ENCODE results near the gene USP47. TPM values are rescaled to one million over a fixed set of nuclear protein-coding genes. Genes with fewer than 3 reads are reported as not detected.
A peak's percentile ranks its signal among the peaks of the same experiment; 100 is the strongest.

USP47 gene
- total RNA-seq, 4 donors from 2014 or later: 30.5 to 74.2 (median 43.6) TPM

- no peaks in the 10 kb centered on the region for H3K27me3 ChIP-seq
- DNase-seq: no peak
- no peaks in the 10 kb centered on the region for H3K36me3 ChIP-seq
- 82 to 89% methylated on average over 4 to 6 of the region's 6 CpGs for WGBS, 2 donors
- no peak overlapping the region for H3K4me3 ChIP-seq
- TF ChIP-seq POLR2A (IDR thresholded peaks at IDR 0.05): no peak
- no peak for TF ChIP-seq CTCF (IDR thresholded peaks at IDR 0.05)
- H3K9me3 ChIP-seq: no peaks in the 10 kb centered on the region
- peaks cover 2 to 46% (median 26%) of the 10 kb centered on the region in 3 donors for H3K4me1 ChIP-seq
- intact Hi-C loops (cut with DNase I): no loop called here
- no peak overlapping the region for H3K27ac ChIP-seq
Measured at GRCh38 chr11:11981840-11982239, 140.1 kb downstream of the USP47 start.

DNA sequence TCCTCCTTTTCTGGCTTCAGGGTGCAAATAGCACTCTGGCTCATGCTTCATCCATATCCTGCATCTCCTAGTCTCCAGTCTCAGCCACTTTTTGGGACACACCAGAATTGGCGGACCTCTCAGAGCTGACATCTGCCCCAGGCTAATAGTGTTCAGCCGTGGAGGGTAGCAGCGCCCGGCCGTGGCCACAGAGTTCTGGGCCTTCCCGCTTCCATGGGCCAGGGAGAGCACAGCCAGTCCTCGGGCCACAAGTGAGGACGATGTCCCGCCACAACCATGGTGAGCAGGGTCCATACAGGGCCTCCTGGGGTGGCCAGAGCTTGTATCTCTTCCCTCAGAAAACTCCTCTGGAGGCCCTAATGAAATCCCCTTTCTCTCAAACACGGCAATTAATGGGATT, 140.7 kb downstream of the USP47 start:
- DNase-seq: no peak
- H3K9me3 ChIP-seq: no peaks in the 10 kb centered on the region
- WGBS, 2 donors: 92 to 100% methylated on average over 2 of the region's 10 CpGs
- TF ChIP-seq CTCF (IDR thresholded peaks at IDR 0.05) (no peak), POLR2A (IDR thresholded peaks at IDR 0.05) (no peak)
- no peaks in the 10 kb centered on the region for H3K27me3 ChIP-seq
- H3K36me3 ChIP-seq: no peaks in the 10 kb centered on the region
- intact Hi-C loops (cut with DNase I): no loop called here
- H3K27ac ChIP-seq: peak overlapping the region in 1 of 4 donors; percentile 31
- peaks cover 0 to 40% (median 20%) of the 10 kb centered on the region in 3 donors for H3K4me1 ChIP-seq
- no peak overlapping the region for H3K4me3 ChIP-seq

DNA sequence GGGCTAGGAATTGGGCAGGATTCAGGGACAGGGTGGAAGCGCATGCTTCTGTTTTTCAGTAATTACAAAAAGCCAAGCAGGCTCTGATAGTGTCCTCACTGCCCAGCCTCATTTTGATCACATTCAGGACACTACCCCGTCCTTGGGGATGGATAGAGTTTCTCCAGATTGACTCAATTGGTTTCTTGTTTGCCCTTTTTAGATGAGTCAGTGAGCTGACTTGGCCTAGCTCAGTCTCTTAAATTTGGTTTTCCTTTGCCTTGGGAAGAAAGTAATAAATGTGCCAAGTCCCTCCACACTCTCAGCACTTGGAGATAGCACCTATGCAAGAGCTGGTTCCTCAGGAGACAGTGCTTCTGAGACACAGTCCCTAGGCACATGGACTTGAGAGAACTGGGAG, 141.2 kb downstream of the USP47 start:
- Histone ChIP-seq H3K27me3 (no peaks in the 10 kb centered on the region), H3K4me1 (peaks cover 0 to 36% (median 15%) of the 10 kb centered on the region in 3 donors), H3K27ac (no peak overlapping the region), H3K9me3 (no peaks in the 10 kb centered on the region), H3K4me3 (no peak overlapping the region), H3K36me3 (no peaks in the 10 kb centered on the region)
- no peak for DNase-seq
- 56 to 69% methylated on average over 2 of the region's 2 CpGs for WGBS, 2 donors
- no peak for TF ChIP-seq POLR2A (IDR thresholded peaks at IDR 0.05)
- TF ChIP-seq CTCF (IDR thresholded peaks at IDR 0.05): no peak
- intact Hi-C loops (cut with DNase I): no loop called here

GRCh38 chr11:11983427-11983826, 141.7 kb downstream of the USP47 start:
- no peak for DNase-seq
- no peak for TF ChIP-seq CTCF (IDR thresholded peaks at IDR 0.05)
- no peak for TF ChIP-seq POLR2A (IDR thresholded peaks at IDR 0.05)
- Histone ChIP-seq H3K9me3 (no peaks in the 10 kb centered on the region), H3K4me3 (no peak overlapping the region), H3K27ac (no peak overlapping the region), H3K36me3 (no peaks in the 10 kb centered on the region), H3K4me1 (peaks cover 0 to 36% (median 14%) of the 10 kb centered on the region in 3 donors), H3K27me3 (no peaks in the 10 kb centered on the region)
- intact Hi-C loops (cut with DNase I): no loop called here
- 82 to 100% methylated on average over 2 to 5 of the region's 5 CpGs for WGBS, 2 donors

DNA sequence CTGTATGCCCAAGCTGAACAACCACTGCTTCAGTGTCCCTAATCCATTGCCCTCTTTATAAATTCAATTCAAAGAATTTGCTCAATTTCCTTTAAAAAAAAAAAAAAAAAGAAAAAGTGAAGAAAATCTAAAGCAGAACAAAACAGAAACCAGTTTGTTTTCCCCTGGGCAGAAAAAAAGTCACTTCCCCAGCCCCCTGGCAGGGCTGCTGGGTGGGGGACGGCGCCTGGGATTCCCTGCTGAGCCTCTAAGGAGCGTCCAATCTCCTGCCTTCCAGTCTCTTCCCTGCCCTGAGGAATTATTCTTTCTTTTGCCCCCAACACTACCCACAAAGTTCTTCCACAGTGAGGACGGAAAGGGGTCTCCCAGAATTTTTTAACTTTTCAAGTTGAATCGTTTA, 142.8 kb downstream of the USP47 start:
- H3K27me3 ChIP-seq: no peaks in the 10 kb centered on the region
- intact Hi-C loops (cut with DNase I): no loop called here
- no peak overlapping the region for H3K4me3 ChIP-seq
- no peaks in the 10 kb centered on the region for H3K9me3 ChIP-seq
- H3K27ac ChIP-seq: peak overlapping the region in 1 of 4 donors; percentile 4
- TF ChIP-seq POLR2A (IDR thresholded peaks at IDR 0.05) (no peak), CTCF (IDR thresholded peaks at IDR 0.05) (no peak)
- no peak for DNase-seq
- 65 to 85% methylated on average over 5 of the region's 5 CpGs for WGBS, 2 donors
- peaks cover 0 to 28% (median 6%) of the 10 kb centered on the region in 3 donors for H3K4me1 ChIP-seq
- no peaks in the 10 kb centered on the region for H3K36me3 ChIP-seq

Measured in esophagus squamous epithelium (tissue), 5 donors.